ENCODE measurements around the gene SLC38A7. TPM values are rescaled to one million over a fixed set of nuclear protein-coding genes. Genes with fewer than 3 reads are reported as not detected.
"Not testable (repeated sequence)": the region's sequence is repeated elsewhere in the genome, so short reads cannot be mapped to it uniquely, and the experiment has no call there.

SLC38A7 gene
- polyA plus RNA-seq, 3 donors = 5.1 to 23.4 (median 7.4) TPM

GRCh38 chr16:58639230-58639629 lies 45.3 kb downstream of the SLC38A7 start:
- Histone ChIP-seq H3K4me2 (replicated peaks; ENCODE audit: extremely low read depth, low read length, poor library complexity, severe bottlenecking) (no peak overlapping the region), H3K27me3 (ENCODE audit: control insufficient read depth in 2 of 2, insufficient read depth in 2 of 2, low read length in 2 of 2) (no peaks in the 10 kb centered on the region), H3K9me3 (replicated peaks in 1 of 2; ENCODE audit: control insufficient read depth in 1 of 2, insufficient read depth in 1 of 2, low read length in 2 of 2) (no peaks in the 10 kb centered on the region), H3K79me2 (ENCODE audit: insufficient read depth, low read length) (no peaks in the 10 kb centered on the region), H4K20me1 (ENCODE audit: insufficient read depth, low read length) (no peaks in the 10 kb centered on the region), H3K27ac (ENCODE audit: low read depth in 1 of 2, low read length in 2 of 2) (no peak overlapping the region), H3K4me1 (ENCODE audit: control insufficient read depth in 1 of 2, insufficient read depth in 2 of 2, low read length in 2 of 2) (no peaks in the 10 kb centered on the region), H3K36me3 (replicated peaks in 1 of 2; ENCODE audit: control insufficient read depth in 1 of 2, insufficient read depth in 2 of 2, low read length in 2 of 2) (no peaks in the 10 kb centered on the region), H3K4me3 (replicated peaks in 1 of 3; ENCODE audit: low read depth in 2 of 3, low read length in 3 of 3) (no peak overlapping the region), H3K9ac (ENCODE audit: insufficient read depth, low read length, poor library complexity, severe bottlenecking) (no peak overlapping the region), H2AFZ (ENCODE audit: insufficient read depth, low read depth, low read length, poor library complexity, severe bottlenecking) (no peak overlapping the region)
- Mint-ChIP-seq H3K36me3 (no peaks in the 10 kb centered on the region), H3K9me3 (peaks cover 0 to 2% (median 0%) of the 10 kb centered on the region in 7 donors), H3K4me1 (peaks cover 6% of the 10 kb centered on the region), H3K27me3 (ENCODE audit: low read depth in 3 of 3) (peaks cover 0 to 6% (median 2%) of the 10 kb centered on the region in 3 donors), H3K4me3 (no peak overlapping the region), H3K27ac (no peak overlapping the region)
- TF ChIP-seq CTCF (IDR thresholded peaks at IDR 0.05) = no peak
- intact Hi-C loops (cut with micrococcal nuclease) = no loop called here
- DNase-seq = no peak
- WGBS (ENCODE audit: insufficient coverage) = 0% methylated on average over 1 of the region's 4 CpGs

- Mint-ChIP-seq H3K4me1 (peaks cover 6% of the 10 kb centered on the region), H3K36me3 (no peaks in the 10 kb centered on the region), H3K4me3 (no peak overlapping the region), H3K9me3 (peaks cover 0 to 2% (median 0%) of the 10 kb centered on the region in 7 donors), H3K27me3 (ENCODE audit: low read depth in 3 of 3) (peaks cover 0 to 6% (median 2%) of the 10 kb centered on the region in 3 donors), H3K27ac (no peak overlapping the region)
- Histone ChIP-seq H3K27me3 (ENCODE audit: control insufficient read depth in 2 of 2, insufficient read depth in 2 of 2, low read length in 2 of 2) (no peaks in the 10 kb centered on the region), H3K27ac (ENCODE audit: low read depth in 1 of 2, low read length in 2 of 2) (no peak overlapping the region), H3K79me2 (ENCODE audit: insufficient read depth, low read length) (no peaks in the 10 kb centered on the region), H4K20me1 (ENCODE audit: insufficient read depth, low read length) (no peaks in the 10 kb centered on the region), H3K4me1 (ENCODE audit: control insufficient read depth in 1 of 2, insufficient read depth in 2 of 2, low read length in 2 of 2) (no peaks in the 10 kb centered on the region), H3K36me3 (replicated peaks in 1 of 2; ENCODE audit: control insufficient read depth in 1 of 2, insufficient read depth in 2 of 2, low read length in 2 of 2) (no peaks in the 10 kb centered on the region), H3K4me2 (replicated peaks; ENCODE audit: extremely low read depth, low read length, poor library complexity, severe bottlenecking) (no peak overlapping the region), H3K9me3 (replicated peaks in 1 of 2; ENCODE audit: control insufficient read depth in 1 of 2, insufficient read depth in 1 of 2, low read length in 2 of 2) (no peaks in the 10 kb centered on the region), H3K9ac (ENCODE audit: insufficient read depth, low read length, poor library complexity, severe bottlenecking) (no peak overlapping the region), H2AFZ (ENCODE audit: insufficient read depth, low read depth, low read length, poor library complexity, severe bottlenecking) (no peak overlapping the region), H3K4me3 (replicated peaks in 1 of 3; ENCODE audit: low read depth in 2 of 3, low read length in 3 of 3) (no peak overlapping the region)
- no peak for TF ChIP-seq CTCF (IDR thresholded peaks at IDR 0.05)
- DNase-seq = no peak
- 81% methylated on average over 3 of the region's 8 CpGs for WGBS (ENCODE audit: insufficient coverage)
- intact Hi-C loops (cut with micrococcal nuclease) = no loop called here
These were observed 46.2 kb downstream of the SLC38A7 start for GRCh38 chr16:58638148-58639036.

GRCh38 chr16:58637021-58637420 lies 47.5 kb downstream of the SLC38A7 start:
- not testable (repeated sequence) for H3K9me3 Mint-ChIP-seq

More at GRCh38 chr16:58637021-58637420, 47.5 kb downstream of the SLC38A7 start:
- H3K4me3 ChIP-seq (replicated peaks in 1 of 3; ENCODE audit: low read depth in 2 of 3, low read length in 3 of 3); H3K4me1 Mint-ChIP-seq; H3K36me3 ChIP-seq (replicated peaks in 1 of 2; ENCODE audit: control insufficient read depth in 1 of 2, insufficient read depth in 2 of 2, low read length in 2 of 2); intact Hi-C loops (cut with micrococcal nuclease); H3K27me3 Mint-ChIP-seq (ENCODE audit: low read depth in 3 of 3); H2AFZ ChIP-seq (ENCODE audit: insufficient read depth, low read depth, low read length, poor library complexity, severe bottlenecking); DNase-seq; H4K20me1 ChIP-seq (ENCODE audit: insufficient read depth, low read length); H3K36me3 Mint-ChIP-seq; H3K4me3 Mint-ChIP-seq; H3K27ac Mint-ChIP-seq; H3K27ac ChIP-seq (ENCODE audit: low read depth in 1 of 2, low read length in 2 of 2); H3K9me3 ChIP-seq (replicated peaks in 1 of 2; ENCODE audit: control insufficient read depth in 1 of 2, insufficient read depth in 1 of 2, low read length in 2 of 2); H3K27me3 ChIP-seq (ENCODE audit: control insufficient read depth in 2 of 2, insufficient read depth in 2 of 2, low read length in 2 of 2); H3K9ac ChIP-seq (ENCODE audit: insufficient read depth, low read length, poor library complexity, severe bottlenecking); H3K4me2 ChIP-seq (replicated peaks; ENCODE audit: extremely low read depth, low read length, poor library complexity, severe bottlenecking); H3K79me2 ChIP-seq (ENCODE audit: insufficient read depth, low read length); H3K4me1 ChIP-seq (ENCODE audit: control insufficient read depth in 1 of 2, insufficient read depth in 2 of 2, low read length in 2 of 2): not testable (repeated sequence)
- WGBS (ENCODE audit: insufficient coverage) = no CpG with 5 or more reads among the region's 6 CpGs

All from CD14-positive monocyte (primary cell).